ENCODE data around the gene NRXN3.
A peak's percentile ranks its signal among the peaks of the same experiment; 100 is the strongest.

NRXN3 gene

DNA sequence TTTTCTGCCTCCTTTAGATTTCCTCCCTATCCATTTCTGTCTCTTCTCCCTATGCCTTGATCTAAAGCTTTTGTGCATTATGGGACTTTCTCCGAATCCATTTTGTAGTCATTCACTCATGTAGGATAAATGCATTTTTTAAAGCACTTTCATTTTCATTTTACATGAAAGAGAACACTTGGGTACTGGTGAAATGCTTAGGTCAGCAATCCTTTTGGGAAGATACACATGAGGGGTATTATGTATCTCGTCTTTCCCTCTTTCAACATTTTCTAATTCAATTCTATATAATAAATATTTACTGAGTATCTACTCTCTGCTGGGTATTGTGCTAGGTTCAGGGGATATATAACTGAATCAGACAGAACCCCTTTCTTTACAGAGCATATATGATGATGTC is 577.6 kb downstream of the NRXN3 start:
- no peak for DNase-seq (ENCODE audit: low spot score)
- TF ChIP-seq CTCF (IDR thresholded peaks at IDR 0.05; ENCODE audit: extremely low read depth, missing control alignments): no peak

DNA sequence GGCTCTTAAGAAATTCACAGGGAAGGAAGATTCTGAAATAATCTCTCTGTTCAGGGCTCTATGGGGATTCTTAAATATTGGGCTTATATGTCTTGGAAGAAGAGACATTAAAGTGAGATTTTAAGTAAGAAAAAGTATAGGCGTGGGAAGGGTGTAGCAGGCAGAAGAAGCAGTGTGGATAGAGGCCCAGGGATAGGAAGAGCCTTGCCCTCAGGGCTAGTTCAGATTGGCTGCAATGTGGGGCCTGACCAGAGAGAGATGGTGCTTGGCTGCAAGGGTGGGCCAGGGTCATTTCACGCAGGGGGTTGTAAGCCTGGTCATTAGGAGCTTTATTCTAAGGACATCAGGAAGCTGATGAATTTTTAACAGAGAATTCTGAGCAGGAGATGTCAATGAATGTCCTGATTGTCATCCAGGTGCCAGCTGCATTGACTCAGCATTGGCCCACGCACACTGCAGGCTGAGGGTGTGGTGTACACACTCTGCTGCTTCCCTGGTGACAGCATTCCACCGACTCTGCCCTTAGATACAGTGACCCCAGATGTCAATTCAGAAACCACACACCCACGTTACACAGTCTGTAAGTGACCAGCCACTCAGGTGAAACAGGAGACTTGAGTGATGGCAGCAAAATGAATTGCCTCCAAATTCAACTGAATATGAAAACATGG is 582.5 kb downstream of the NRXN3 start:
- no peak for DNase-seq (ENCODE audit: low spot score)

DNA sequence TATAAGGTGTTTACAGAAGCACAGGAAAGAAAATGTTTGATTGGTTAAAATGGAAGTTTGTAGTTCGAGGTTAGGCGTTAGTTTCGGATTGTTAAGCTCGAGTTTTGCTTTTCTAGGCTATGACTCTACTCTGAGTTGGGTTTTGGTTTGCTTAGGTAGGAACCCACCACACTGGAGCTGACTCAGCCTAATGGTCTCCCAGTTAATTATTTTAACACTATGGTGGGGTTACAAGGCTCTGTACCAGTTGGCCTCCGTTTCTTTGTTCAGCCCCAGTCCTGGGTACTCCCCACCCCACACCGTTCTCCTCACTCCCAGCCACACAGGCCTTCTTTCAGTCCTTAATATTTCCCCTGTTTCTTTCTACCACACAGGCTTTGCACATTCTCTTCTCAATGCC is 583.9 kb downstream of the NRXN3 start:
- DNase-seq (ENCODE audit: low spot score): no peak
- TF ChIP-seq CTCF (IDR thresholded peaks at IDR 0.05; ENCODE audit: extremely low read depth, missing control alignments): no peak

More for the DNA sequence above, 582.5 kb downstream of the NRXN3 start:
- no peak for TF ChIP-seq CTCF (IDR thresholded peaks at IDR 0.05; ENCODE audit: extremely low read depth, missing control alignments)

DNA sequence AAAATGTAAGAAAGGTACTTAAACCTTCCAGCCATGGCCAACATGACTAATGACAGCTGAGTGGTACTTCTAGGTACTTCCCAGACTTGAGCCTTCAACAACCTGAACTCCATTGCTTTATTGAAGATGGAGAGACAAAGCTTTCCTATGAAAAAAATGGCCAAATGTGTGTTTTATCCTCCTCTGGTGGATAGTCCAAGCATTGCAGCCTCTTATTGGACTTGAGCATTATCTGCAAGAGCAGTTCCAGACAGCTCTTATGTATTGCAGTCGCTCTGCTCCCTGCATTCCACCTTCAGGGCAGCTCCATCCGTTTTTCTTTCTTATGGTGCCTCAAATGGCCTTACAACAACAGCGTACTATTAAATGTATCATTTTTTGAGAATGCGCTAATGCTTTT is 588.2 kb downstream of the NRXN3 start:
- peak; percentile 8 for DNase-seq (ENCODE audit: low spot score)
- TF ChIP-seq CTCF (IDR thresholded peaks at IDR 0.05; ENCODE audit: extremely low read depth, missing control alignments): peak; percentile 19

DNA sequence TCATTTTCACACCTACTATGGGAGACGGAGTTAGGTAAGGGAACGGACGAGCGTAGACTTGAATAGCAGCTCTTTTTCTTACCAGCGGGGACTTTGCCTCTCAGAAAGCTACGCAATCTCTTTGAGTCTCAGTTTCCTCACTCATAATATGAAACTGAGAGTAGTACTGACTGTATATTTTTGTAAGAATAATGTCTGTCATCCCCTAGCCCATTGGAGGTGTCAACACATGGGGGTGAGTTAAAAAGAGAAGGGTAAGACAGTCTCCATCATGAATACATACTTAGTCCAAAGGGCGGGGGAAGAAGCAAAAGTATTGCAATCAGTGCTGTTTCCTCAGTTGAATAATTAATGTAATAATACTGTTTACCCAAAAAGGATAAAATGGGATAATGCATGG is 592.2 kb downstream of the NRXN3 start:
- no peak for TF ChIP-seq CTCF (IDR thresholded peaks at IDR 0.05; ENCODE audit: extremely low read depth, missing control alignments)
- DNase-seq (ENCODE audit: low spot score): no peak

- DNase-seq (ENCODE audit: low spot score): no peak
- no peak for TF ChIP-seq CTCF (IDR thresholded peaks at IDR 0.05; ENCODE audit: extremely low read depth, missing control alignments)
Observed at GRCh38 chr14:78763746-78764145, 593.6 kb downstream of the NRXN3 start.

GRCh38 chr14:78764240-78764639 is 594.1 kb downstream of the NRXN3 start:
- no peak for DNase-seq (ENCODE audit: low spot score)
- no peak for TF ChIP-seq CTCF (IDR thresholded peaks at IDR 0.05; ENCODE audit: extremely low read depth, missing control alignments)

Measured in GM20000 (cell line).